GM18909 (cell line): ENCODE results near the gene ADNP.
A peak's percentile ranks its signal among the peaks of the same experiment; 100 is the strongest.
"Not testable (repeated sequence)": the region's sequence is repeated elsewhere in the genome, so short reads cannot be mapped to it uniquely, and the experiment has no call there.

Experiments
- ATAC-seq: cut with Tn5 transposase; IDR thresholded peaks from one replicate; pipeline ENCODE4 v1.9.1; 2021; ENCODE audit warnings: mild to moderate bottlenecking; ENCODE audit not compliant: unreplicated experiment, poor library complexity

Gene ADNP

DNA sequence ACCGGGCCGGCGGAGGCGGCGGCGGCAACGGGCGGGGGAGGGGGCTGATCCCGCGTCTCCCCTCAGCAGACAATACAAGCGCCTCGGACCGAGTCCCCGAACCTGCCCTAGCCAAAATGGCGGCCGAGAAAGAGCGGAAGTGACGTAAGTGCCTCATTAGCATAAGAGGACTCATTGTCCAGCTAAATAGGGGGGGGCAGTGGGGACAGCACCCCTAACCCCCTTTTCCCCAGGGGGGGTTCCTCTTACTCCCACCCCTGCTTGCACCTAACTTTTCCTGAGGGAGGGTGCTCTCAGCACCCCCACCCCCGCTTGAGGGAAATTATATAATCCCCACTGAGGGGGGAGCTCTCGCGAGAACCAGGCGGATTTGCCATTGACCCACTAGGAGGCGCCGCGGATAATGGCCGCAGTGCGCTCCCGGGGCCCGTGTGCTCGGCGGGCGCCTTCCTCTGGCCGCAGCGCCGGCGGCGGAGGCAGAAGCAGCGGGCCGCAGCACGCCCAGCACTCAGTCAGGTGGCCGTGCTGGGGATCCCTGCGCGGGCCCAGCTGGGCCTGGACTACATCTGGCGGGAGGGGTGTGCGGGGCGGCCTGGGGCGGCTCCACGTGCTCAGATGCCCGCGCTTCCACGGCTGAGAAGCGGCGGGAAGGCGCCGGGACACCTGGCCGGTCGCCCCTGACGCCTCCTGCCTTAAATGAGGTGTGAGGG is at the start of gene ADNP:
TSS of gene ADNP (minus strand) at position 132 of the 710 bp plus-strand sequence. CDS start 27,441 bp downstream, outside the sequence.
- ATAC-seq: peak; percentile 67

DNA sequence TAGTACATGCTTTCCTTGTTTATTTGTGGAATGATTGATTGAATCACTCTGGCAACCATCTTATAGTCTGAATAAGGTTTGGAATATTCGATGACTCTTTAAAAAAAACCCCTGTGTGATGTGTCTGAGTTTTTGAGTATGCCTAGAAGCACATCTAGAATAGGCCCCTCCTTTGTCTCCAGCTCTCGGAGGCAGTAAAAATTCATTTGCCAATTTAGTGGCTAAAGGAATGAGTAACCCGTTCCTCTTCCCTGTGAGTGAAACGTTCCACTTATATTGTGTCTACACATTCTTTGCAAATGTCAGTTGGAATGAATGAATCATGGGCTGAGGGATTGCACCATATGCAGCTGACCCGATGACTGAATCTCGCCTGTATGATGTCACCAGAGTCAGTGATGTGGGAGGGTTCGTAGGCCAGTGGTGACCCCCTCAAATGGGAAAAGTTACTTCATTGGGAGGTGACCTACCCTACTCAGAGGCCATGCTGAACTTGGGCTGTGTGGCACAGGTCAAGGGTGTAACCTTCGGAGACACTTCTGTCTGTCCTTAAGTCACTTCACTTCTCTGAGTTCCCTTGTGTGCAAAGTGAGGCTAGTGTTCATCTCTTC is 48.9 kb upstream of the ADNP start:
- ATAC-seq: no peak

DNA sequence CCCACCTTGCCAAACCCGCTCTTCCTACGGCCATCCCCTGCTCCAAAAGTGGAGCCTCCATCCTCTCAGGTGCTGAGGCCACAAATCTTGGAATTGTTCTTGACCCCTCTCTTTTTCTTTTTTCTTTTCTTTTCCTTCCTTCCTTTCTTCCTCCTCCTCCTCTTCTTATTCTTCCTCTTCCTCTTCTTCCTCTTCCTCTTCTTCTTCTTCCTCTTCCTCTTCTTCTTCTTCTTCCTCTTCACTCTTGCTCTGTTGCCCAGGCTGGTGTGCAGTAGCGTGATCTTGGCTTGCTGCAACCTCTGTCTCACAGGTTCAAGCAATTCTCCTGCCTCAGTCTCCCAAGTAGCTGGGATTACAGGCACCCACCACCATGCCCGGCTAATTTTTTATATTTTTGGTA is 47.3 kb upstream of the ADNP start:
- ATAC-seq: not testable (repeated sequence)

DNA sequence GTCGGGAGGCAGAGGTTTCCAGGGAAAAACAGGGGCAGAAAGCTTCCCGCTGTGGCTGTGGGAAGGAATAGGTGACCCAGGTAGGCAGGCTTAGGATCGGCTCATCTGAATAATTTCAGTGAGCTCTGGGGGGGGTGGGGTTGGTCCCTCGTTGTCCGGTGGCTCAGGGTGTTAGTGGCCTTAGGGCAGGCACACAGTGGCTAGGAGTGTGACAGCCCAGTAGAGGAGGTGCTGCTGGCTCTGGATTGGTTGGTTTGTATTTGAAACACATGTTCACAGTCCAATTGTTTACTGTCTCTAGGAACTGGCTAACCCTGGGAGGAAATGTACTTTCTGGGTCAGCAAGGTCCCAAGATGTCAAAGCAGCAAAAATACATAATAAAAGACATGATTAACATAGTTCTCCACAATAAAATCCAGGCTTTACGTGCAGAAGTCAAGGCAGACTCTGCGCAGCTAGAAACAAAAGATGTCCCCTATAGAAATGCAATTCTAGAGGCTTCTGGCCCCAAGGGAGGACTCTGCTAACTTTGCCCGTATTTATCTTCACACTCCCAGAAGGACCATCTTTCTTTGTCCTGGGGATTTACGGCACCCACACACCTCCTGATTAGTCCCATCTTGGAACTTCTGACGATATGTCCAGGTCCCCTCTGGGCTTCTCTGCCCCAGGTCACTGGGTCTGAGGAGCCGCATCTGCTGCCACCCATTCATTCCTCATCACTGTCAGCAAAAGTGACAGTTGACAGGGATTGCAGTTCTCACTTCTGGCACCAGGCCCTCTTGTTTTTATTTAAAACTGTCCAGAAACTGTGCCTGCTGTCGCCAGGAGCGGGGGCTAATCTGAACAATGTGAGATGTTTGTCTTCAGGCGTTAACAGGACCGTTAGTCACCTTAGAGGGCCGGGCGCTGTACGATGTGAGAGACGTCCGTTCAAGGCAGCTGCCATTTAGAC is 46.1 kb upstream of the ADNP start:
- no peak for ATAC-seq

DNA sequence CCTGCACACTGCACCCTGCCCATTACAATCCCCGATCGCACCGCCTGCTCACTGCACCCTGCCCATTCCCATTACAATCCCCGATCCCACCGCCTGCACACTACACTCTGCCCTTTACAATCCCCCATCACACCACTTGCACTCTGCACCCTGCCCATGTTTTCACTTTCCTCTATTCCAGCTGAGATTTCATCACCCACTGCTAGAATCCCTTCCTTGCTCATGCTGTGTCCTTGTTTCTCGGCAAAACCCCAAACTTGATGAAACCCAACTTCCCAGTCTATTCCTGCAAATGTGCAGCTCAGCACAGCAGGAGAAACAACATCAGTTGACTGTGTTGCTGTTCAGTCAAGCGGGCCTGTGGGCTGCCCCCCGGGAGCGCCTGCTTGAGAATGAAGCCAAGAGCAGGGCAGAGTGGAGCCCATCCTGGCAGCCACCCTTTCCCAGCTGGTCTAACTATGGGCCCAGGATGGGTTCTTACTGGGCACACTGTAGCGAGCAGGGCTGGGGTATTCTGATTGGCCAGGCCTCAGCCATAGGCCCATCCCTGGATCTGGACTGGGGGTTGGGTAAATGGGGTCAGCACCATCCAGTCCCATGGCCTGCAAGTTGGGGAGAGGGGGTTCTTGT is 44.6 kb upstream of the ADNP start:
- ATAC-seq: no peak

DNA sequence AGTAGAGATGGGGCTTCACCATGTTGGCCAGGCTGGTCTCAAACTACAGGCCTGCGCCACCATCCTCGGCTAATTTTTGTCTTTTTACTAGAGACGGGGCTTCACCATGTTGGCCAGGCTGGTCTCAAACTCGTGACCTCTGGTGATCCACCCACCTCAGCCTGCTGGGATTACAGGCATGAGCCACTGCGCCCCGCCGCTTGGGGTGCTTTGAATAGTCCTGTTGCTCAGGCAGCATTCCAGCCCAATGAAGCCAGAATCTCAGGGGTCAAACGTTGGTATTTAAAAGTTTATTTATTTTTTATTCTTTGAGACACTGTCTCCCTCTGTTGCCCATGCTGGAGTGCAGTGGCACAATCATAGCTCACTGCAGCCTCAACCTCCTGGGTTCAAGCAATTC is 38.7 kb upstream of the ADNP start:
- no peak for ATAC-seq

DNA sequence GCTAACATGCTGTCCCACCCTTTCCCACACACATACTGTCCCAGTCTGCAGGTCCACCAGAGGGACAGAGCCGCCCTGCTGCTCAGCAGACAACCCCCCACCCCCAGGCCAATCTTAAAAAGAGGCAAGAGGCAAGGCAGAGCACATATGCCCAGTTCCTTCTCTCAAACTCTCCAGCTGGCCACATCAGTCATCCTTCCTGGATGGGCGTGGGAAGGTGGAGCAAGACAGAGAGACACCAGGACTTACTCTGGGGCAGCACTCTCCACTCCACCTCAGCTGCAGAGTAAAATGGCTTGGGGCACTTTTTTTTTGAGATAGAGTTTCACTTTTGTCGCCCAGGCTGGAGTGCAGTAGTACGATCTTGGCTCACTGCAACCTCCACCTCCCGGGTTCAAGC is 38.2 kb upstream of the ADNP start:
- no peak for ATAC-seq

DNA sequence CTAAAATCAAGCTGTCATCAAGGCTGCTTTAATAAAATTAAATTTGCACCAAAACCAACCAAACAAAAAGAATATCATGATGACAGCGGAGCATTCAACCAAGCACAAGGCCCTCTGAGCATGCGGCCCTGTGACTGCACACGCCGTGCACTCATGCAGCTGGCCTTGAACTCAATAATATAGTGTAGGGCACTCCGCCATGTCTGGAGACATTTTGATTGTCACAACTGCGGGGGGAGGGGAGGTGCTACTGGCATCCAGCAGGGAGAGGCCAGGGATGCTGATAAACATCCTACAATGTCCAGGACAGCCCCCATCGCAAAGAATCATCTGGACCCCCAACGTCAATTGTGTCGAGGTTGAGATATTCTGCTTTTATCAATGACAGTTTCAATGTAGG is 37.1 kb upstream of the ADNP start:
- no peak for ATAC-seq

DNA sequence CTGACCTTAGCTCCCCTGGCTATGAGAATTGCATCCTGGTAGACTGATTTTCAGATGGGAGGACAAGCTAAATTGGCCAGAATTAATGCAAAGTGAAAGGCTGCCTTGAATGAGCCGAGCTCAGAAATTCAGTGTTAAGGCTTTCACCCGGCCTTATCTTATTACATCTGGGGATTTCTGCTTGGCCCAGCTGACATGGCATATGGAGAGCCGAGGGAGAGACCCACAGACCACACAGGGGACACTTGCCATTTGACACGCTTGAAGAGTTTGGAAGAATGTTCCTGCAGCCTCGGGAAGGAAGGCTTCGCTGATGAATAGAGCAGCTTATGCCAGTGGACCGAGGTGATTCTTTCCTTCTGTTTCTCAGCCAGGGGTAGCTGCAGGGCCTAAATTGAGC is 36.3 kb upstream of the ADNP start:
- no peak for ATAC-seq

DNA sequence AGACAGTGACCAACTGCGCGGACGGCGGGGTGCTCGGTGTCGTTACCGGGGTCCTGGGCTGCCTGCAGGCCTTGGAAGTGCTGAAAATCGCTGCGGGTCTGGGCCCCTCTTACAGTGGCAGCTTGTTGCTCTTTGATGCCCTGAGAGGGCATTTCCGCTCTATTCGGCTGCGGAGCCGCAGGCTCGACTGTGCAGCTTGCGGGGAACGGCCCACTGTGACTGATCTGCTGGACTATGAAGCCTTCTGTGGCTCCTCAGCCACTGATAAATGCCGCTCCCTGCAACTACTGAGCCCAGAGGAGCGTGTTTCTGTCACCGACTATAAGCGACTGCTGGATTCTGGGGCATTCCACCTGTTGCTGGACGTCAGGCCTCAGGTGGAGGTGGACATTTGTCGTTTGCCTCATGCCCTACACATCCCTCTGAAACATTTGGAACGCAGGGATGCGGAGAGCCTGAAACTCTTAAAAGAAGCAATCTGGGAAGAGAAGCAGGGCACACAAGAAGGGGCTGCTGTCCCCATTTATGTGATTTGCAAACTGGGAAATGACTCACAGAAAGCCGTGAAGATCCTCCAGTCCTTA is 28.4 kb upstream of the ADNP start:
- no peak for ATAC-seq

DNA sequence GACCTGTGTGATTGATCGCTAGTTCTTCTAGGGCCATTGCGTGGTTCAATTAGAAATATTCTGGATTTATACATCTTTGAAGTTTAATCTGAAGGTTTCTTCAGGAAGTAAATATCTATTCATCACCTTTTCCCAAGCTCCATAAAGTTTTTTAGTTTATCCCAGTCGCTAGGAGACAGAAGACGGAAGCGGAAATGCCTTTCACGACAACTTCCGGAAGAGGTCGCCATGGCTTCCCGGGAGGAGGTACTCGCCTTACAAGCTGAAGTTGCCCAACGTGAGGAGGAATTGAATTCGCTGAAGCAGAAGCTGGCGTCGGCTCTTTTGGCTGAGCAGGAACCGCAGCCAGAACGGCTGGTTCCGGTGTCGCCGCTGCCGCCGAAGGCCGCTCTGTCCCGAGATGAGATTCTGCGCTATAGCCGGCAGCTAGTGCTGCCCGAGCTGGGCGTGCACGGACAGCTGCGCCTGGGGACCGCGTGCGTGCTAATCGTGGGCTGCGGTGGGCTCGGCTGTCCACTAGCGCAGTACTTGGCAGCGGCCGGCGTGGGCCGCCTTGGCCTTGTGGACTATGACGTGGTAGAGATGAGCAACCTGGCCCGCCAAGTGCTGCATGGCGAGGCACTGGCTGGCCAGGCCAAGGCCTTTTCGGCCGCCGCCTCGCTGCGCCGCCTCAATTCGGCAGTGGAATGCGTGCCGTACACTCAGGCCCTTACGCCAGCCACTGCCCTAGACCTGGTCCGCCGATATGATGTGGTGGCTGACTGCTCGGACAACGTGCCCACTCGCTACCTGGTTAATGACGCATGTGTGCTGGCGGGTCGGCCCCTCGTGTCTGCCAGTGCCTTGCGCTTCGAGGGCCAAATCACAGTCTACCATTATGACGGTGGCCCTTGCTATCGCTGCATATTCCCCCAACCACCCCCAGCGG is 27.6 kb upstream of the ADNP start, which contains the start of gene MOCS3:
TSS of gene MOCS3 (plus strand) at position 204 of the 928 bp plus-strand sequence. CDS start at position 229, 25 bp downstream.
- peak; percentile 81 for ATAC-seq

DNA sequence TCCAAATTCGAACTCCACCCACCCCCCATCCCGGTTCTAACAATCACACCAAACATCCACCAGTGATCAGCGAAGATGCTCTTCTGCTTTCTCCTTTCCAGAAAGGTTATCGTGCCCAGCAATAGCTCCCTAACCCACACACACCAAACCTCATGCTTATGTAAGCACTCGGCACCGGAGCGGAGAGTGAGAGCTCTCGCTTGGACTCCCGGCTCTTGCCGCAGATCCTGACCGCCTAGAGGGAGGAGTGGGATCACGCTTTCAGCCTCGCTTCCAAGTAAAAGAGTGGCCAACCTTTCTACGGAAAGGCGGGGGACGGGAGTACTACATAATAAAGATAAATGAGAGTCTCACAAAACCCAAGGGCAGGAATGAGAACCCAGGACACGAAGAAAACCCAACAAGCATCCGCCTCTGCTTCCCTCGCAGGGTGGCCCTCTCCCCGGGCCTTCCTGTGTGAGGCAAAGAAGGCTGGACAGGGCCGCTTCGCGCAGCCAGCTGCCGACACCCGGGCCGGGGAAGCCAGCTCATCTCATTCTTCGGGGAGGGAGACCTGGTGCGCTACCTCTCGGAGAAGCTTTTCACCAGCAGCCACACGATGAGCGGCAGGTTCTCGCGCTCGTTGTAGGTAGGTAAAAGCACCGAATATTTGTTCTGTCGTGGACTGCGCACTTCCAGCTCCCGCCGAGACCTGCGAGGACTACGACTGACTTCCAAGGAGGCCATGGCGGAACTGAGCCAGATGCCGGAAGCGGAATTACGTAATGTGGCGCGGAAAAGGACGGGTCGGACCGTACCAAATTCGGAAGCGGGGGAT is 26.8 kb upstream of the ADNP start, which contains the start of gene DPM1:
TSS of gene DPM1 (minus strand) at position 735 of the 817 bp plus-strand sequence. CDS start at position 726, 9 bp downstream.
- peak; percentile 85 for ATAC-seq

DNA sequence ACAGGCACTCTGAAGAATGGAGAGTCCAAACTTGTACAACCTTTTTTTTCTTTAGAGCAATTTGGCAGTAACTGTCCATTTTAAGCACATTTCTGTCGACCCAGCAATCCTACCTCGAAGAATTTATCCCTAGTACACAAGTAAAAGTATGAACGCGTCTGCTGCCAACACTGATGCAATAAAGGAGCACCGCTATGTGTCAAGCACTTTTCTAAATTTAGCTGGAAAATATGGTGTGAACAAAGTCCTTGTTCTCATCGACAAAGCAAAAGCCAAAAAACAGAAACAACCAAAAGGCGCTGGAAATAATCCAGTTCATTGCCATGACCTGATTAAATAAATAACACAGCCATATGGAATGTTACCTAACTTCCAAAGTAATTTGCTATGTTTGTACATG is 26.0 kb upstream of the ADNP start:
- ATAC-seq: no peak

DNA sequence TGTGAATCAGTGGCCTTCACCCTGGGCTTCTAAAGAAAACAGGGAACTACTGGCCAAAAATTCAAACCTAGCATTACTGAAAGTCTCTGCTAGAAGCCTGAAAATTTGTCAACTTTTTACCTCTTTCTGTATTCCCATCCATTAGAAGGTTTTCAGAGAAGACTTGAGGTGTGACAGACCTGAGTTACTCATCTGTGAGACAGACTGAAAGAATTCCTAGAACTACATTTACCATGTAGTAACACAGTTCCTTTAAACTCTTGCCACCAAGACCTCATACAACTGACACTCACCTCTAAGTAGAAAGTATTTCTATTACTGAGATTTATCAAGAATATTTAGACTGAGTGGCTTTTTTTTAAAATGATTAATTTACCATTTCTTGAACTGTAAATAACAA is 22.6 kb upstream of the ADNP start:
- no peak for ATAC-seq

DNA sequence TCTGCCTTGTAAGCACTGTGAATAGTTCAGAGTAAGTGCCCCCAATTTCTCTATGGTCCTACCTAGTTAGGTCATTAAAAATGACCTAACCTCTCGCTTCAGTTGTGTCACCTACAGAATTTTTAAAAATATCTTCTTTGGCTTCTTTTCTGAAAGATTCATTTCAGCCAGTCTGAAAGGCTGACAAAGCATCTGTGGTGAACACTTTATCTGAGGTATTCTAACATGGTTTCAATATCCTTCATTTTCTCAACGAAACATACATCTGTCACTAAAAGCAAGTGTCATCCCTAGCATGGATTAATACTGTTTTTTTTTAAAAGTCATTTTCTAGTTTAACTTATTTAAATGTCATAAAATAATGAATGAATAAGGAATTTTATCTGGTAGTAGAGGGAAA is 22.0 kb upstream of the ADNP start:
- ATAC-seq: no peak

DNA sequence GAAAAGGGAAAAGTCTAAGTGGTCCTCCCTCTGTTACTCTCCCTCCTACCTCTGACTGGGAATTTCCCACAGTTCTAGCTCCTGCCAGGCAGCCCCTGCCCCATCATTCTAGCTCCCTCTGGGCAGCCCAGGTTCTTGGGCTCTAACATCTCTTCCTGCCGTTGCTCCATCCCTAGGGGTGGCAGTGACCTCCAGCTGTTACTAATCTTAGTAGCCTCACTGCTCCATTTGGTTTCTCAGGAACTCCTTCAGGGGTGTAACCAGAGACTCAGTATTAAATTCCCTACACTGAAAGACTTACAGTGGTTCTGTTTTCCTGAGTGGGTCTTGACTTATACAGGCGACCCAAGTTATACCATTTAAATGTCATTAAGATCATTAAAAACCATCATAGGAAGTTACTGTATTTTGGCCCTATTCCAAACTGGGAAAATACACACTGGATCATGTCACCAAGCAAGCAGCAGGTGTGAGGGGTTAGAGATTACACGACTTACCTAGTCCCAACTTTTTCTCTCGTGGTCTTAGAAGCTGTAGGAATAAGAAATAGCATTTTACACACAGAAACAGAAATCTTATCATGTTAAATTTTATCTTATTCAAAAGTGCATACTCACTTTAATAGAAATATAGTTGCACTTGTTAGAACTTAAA is 17.0 kb upstream of the ADNP start:
- no peak for ATAC-seq

DNA sequence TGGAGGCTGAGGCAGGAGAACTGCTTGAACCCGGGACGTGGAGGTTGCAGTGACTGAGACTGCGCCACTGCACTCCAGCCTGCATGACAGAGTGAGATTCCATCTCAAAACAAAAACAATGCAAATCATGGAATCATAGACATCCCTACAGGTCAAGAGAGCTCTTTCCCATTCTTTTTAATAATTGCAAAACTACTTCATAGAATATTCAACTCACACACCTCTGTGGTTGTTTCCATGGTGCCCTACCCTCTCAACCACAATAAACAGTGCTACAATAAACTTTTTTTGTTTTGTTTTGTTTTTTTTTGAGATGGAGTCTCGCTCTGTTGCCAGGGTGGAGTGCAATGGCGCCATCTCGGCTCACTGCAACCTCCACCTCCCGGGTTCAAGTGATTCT is 11.8 kb upstream of the ADNP start:
- ATAC-seq: no peak

DNA sequence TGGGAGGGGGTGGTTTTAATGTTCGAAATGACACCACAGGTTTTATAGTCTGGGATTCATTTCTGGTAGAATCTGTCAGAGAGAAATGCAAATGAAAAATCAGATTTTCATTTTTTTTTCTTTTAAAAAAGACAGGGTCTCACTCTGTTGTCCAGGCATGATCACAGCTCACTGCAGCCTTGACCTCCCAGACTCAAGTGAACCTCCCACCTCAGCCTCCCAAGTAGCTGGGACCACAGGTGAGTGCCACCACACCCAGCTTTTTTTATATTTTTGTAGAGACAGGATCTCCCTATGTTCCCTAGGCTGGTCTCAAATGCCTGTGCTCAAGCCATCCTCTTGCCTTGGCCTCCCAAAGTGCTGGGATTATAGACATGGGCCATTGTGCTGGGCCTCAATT is 2.4 kb upstream of the ADNP start:
- ATAC-seq: no peak
